GM19193 (cell line): Measurements from ENCODE around the gene SLC41A1.

ENCODE experiments used
- POLR2A ChIP-seq: IDR thresholded peaks from 4 replicates; pipeline ENCODE4 v1.6.1; 2011; ENCODE audit not compliant: insufficient read depth, insufficient read length; ENCODE audit errors: extremely low read depth

SLC41A1 gene

DNA sequence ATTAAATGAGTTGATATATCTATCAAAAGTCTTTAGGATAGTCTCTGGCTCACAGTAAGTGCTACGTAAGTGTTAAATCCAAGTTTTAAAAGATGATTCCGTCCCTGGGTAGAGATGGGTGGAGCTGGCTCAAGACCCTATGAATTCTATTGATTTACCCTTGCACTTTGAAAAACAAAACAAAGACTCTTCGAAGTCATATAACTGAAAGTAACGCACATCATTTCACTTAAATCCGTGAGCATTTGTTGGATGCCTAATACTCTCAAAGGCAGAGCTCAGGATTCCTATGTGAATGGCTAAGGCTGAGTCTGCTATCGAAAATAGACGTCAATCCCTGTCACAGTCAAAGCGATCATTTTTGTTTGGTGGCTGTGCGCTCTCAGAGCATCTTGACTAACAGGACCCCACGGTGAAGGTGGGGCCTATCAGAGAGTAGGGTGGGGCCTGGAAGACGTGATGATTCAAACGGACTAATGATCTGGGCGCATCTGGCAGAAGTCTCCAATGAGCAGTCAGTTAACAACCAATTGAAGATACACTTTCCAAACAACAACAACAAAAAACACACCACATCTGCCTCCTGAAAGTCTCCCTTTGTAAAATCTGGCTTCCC, 61.9 kb downstream of the SLC41A1 start:
- no peak for TF ChIP-seq POLR2A

GRCh38 chr1:205750138-205751035, 62.6 kb downstream of the SLC41A1 start, which contains the start of gene NUCKS1:
NUCKS1 (minus strand) TSS chr1:205750182; CDS start chr1:205749973, 209 bp downstream.
- peak; percentile 65 for TF ChIP-seq POLR2A

- TF ChIP-seq POLR2A, result peak; percentile 72
Observed at GRCh38 chr1:205749234-205750137, 63.5 kb downstream of the SLC41A1 start.

DNA sequence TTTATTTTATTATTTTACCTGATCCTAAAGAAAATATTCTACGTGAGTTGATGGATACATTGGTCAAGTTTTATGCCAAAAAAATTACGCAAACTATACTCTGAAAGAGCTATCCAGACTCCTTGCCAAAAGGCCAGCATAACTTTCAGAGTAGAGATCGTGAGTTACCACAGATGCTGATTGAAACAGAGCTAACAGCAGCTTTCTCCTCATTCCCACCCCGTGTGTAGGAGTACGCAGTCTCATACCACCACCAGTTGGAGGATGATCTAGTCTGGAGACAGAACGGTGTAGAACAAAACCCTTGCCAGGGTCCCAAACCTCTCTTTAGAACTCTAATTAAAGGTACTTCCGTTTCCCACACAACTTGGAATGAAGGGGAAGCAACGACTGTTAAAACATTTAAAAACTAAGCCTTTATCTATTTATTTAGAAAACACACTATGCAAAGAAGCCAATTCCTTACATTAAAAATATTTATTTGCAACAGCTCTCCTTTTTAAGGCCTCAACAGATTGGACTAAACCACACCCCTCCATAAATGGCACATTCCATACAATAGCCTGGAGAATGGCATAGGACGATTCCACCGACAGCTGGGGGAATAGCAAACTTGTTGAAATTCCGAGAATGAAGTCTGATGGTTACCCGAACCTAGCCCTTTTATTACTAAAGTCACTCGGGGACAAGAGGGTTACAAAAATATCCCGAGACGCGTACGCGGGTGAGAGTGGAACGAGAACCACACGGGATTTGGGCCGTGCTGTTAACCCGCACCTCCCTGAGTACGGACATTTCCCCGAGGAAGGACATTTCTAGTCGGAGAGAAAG, 64.4 kb downstream of the SLC41A1 start:
- TF ChIP-seq POLR2A, result no peak

GRCh38 chr1:205746757-205747412, 66.1 kb downstream of the SLC41A1 start:
- no peak for TF ChIP-seq POLR2A

GRCh38 chr1:205744403-205744802, 68.6 kb downstream of the SLC41A1 start:
- TF ChIP-seq POLR2A, result no peak

DNA sequence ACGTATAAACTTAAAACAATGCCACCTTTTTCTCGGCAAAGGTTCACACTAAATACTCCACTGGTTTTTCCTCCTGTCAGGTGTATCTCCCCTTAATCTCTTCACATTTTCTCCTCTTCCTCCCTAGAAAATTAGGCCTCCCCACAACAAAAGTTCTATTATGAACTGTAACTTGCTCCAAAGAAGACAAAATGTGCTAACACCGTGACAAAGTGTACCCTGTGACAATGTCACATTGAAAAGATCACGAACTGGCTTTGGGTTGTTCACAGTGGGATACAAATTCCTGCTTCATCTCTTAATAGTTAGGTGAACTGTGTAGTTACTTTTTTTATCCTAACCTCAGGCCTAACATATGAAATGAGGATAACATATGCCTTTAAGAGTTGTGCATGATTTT, 69.0 kb downstream of the SLC41A1 start:
- TF ChIP-seq POLR2A, result no peak

DNA sequence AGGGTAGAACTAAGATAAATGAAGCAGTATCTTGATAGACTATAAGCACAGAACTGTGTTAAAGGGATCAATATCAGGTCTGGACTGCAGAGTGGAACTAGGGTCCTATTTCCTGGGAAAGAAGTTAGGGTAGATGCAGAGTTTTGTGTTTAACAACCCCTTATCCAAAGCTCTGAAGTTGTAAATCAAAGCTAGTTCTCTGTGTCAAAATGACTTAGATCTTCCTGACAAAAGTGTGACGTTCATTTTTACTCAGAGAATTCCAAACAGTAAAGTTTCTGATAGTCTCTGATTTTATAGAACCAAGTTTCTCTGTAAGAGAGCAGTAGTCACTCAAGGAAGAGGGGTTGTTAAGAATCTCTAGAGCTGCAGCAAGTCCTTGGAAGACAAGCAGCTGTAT, 71.3 kb downstream of the SLC41A1 start:
- TF ChIP-seq POLR2A, result no peak

DNA sequence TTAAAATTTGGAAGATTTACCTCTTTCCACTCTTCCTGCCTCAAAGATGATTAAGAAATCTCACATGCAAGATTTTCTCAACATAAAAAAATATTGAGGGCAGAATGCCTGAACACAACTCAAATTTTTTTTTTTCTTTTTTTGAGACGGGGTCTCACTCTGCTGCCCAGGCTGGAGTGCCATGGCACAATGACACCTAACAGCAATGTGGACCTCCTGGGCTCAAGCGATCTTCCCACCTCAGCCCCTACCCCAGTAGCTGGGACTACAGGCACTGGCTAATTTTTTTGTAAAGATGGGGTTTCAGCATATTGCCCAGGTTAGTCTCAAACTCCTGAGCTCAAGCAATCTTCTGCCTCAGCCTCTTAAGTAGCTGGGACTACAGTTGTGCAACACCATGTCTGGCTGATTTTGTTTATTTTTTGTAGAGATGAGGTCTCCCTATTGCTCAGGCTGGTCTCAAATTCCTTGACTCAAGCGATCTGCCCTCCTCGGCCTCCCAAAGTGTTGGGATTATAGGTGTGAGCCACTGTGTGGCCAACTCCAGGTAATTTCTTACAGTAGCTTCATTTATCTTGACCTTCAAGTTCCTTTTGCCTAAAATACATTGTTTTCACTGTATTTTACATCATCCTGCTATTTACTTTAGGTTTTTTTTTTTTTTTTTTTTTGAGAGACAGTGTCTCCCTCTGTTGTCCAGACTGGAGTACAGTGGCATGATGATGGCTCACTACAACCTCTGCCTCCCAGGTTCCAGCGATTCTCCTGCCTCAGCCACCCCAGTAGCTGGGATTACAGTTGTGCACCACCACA, 73.4 kb downstream of the SLC41A1 start:
- TF ChIP-seq POLR2A, result no peak
